H4 (cell line): ENCODE data around the gene SYNE1. TPM values are rescaled to one million over a fixed set of nuclear protein-coding genes. Genes with fewer than 3 reads are reported as not detected.
"Not testable (repeated sequence)": the region's sequence is repeated elsewhere in the genome, so short reads cannot be mapped to it uniquely, and the experiment has no call there.

Experiments used
- DNase-seq: peaks from one replicate; pipeline ENCODE4 v3.0.0-alpha.2; 2015; ENCODE audit warnings: low spot score
- total RNA-seq: library from RNA; depleted of rRNA; stranded (reverse); fragments of >200 nt; shearing (Covaris generic); gene quantifications from 2 replicates; pipeline ENCODE4 v1.2.3, GENCODE V29; 2014

The SYNE1 gene
- total RNA-seq, 1 experiment from 2014 or later = 14.3 TPM

DNA sequence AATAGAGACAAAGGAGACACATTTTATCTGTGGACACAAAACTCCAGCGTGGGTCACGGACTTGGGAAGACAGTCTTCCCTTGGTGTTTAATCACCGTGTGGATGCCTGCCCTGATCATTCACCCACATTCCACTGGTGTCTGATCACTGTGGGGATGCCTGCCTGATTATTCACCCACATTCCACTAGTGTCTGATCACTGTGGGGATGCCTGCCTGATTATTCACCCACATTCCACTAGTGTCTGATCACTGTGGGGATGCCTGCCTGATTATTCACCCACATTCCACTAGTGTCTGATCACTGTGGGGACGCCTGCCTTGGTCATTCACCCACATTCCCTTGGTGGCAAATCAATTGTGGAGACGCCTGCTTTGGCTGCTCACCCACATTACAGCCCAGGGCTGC is 146.2 kb downstream of the SYNE1 start:
- DNase-seq = not testable (repeated sequence)

- no peak for DNase-seq
Observed at GRCh38 chr6:152484806-152485205, 152.4 kb downstream of the SYNE1 start.

DNA sequence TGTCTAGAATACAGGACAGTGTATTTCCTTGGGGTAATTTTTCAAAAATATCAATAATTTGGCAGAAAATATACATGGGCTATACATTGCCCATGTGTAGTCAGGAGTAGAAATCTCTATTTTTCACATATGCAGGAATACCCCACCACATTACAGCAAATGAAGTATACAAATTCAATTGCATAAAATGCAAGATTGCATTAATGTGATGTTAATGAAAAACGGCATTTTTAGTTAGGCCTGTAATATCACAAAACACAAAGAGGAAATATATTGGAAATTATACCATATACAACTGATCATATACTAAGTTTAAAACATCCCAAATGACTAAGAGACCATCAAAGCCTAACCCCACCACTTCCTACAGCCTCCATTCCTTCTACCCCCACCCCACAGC is 154.9 kb downstream of the SYNE1 start:
- DNase-seq = no peak

DNA sequence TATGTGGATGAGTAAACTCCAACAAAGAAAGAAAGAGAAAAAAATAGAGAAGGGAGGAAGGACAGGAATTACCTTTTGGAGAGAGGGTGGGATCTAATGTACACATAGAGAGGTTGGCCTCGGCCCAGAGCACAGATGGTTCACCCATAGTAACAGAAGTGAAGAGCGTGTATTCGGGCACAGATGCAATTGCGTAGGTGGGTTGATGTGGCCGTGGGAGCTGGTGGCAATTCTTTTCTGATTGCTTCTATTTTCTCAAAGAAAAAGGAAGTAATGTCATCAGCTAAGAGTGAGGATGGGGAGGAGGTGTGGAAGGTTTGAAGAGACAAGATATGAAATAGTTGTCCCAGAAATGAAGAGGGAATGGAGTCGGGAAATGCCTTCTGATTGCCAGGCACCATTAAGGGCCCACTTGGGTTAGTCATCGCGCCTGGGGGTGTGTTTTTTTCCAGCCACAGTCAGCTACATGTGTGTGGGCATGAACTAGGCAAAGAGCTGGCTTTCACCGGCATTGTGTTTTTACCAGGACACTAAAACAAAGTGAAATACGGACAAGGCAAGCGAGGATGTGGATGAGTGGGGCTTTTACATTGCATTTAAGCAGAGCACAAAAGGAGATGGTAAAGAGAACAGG is 158.7 kb downstream of the SYNE1 start:
- DNase-seq = no peak

DNA sequence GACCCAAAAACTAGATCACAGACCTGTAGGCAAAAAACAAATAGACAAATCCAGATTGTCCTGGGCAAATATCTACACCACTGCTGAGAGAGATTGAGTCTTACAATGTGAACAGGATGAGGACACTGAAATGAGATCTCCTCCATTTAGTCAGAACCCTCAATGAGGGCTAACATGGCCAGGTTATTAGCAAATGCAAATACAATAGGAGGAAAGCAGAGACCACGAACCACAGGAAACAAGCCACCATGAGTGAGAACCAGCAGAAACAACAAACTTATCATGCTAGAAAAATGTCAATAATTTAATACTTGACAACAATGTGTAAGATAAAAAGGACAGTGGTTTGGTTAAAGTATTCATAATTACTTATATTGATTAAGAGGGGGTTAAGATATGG is 162.8 kb downstream of the SYNE1 start:
- no peak for DNase-seq

GRCh38 chr6:152472325-152472724 is 164.8 kb downstream of the SYNE1 start:
- no peak for DNase-seq

GRCh38 chr6:152471456-152472265 is 165.5 kb downstream of the SYNE1 start:
- DNase-seq = no peak

- peak; percentile 6 for DNase-seq
Observed at GRCh38 chr6:152463164-152463563, 174.0 kb downstream of the SYNE1 start.

DNA sequence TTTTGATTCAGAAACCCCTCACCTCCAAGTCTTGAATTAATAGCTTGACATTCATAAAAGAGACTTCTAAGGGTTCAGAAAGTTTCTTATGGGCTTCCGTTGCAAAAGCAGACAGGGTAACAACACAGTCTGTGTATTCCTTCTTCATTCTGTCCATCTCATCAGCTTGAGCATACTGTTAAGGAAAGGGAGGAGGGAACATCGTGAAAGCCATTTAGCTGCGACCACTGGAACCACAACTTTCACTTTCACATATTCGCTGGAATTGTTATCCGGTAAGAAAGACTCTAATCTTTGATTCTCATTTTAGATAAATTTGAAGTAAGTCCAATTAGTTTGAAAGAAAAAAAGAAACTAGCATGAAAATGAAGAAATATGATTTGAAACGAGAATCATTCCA is 174.4 kb downstream of the SYNE1 start:
- DNase-seq = peak; percentile 45

GRCh38 chr6:152461556-152461955 is 175.6 kb downstream of the SYNE1 start:
- no peak for DNase-seq

- DNase-seq = no peak
Observed at GRCh38 chr6:152458648-152459644, 178.2 kb downstream of the SYNE1 start.

- DNase-seq = no peak
Observed at GRCh38 chr6:152457949-152458624, 179.1 kb downstream of the SYNE1 start.

DNA sequence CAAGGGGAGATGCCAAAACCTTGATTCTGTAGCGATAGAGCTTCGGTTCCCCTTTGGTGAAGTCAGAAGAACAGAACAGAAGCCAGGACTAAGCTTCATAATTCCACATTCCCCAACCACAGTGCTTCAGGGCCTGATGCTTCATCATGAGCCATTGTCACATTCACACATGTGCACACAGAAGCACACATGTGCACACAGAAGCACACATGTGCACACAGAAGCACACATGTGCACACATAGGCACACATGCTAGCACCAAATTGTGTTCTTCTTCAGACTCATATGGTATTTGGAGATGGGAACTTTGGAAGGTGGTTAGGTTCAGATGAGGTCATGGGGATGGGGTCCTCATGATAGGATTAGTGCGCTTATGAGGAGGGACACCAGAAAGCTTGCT is 183.2 kb downstream of the SYNE1 start:
- DNase-seq = no peak

GRCh38 chr6:152453421-152453820 is 183.7 kb downstream of the SYNE1 start:
- no peak for DNase-seq

DNA sequence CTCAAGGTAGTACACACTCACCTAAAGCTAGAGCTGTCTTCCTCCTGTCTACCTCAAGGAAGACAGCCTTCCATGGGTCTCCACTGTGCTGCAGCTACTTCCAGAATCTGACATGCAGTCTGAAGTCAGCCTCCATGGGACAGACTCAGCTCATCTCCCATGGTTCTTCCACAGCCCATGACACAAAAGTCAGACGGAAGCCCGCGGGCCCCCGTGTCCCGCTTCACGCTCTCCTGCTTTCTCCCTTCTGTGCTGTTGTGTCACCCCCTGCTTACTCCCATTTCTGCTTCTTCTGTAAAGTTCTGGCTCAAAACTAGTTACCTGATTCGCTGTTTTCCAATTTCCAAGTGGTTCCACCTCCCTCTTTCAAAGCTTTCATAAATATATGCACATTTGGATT is 184.5 kb downstream of the SYNE1 start:
- no peak for DNase-seq

DNA sequence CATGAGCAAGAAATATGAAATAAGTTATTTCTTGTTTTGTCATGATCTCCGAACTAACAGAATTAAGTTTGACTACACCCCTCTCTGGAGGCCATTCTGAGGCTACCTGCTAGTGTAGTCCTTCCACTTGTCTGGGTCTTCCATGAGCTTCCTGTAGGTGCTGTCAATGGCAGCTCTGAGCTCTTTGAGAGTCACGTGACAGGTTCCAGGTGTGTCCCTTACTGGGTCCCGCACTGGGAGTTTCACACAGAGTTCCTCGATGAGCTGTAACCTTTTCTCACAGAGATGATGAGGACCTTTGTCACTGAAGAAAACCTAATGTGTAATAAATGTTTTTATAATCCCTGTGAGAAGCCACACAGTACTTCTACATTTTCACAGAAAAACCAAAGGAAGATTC is 186.6 kb downstream of the SYNE1 start:
- no peak for DNase-seq

- DNase-seq = no peak
Observed at GRCh38 chr6:152441902-152442301, 195.3 kb downstream of the SYNE1 start.

DNA sequence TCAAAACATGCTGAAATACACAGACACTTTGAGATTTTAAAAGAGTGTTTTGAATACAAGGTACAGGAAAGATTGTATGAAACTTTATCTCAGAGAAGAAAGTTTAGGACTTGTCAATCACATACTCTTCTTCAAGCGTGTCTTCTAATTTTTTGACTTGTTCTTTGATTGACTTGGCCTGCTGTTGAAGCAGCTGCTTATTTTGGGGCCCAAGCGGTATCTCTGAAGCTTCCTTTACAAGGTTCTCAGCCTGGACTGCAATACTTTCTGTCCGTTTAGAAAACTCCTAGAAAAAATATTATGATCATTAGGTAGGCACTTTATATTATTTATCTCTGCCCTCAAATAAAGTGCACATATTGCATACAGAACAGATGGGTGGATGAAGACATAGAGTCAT is 201.3 kb downstream of the SYNE1 start:
- DNase-seq = no peak

GRCh38 chr6:152432758-152433157 is 204.4 kb downstream of the SYNE1 start:
- no peak for DNase-seq

DNA sequence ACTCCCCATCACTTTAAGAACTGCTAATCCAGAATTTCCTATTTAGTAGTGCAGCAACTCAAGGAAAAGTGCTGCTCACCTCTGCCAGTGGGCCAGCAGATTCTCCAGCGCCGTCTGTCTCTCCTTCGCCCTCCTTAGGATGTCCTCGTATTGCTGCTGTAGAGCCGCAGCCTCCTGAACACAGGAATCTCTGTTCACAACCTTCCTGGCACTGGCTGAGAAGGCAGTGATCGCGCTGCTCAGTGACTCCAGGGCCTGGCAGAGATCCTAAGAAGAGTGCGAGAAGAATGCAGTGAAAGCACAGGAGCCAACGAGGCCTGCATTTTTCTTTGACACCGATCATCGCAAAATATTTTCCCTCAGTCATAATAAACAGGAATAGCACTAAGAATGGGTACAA is 209.0 kb downstream of the SYNE1 start:
- DNase-seq = no peak

DNA sequence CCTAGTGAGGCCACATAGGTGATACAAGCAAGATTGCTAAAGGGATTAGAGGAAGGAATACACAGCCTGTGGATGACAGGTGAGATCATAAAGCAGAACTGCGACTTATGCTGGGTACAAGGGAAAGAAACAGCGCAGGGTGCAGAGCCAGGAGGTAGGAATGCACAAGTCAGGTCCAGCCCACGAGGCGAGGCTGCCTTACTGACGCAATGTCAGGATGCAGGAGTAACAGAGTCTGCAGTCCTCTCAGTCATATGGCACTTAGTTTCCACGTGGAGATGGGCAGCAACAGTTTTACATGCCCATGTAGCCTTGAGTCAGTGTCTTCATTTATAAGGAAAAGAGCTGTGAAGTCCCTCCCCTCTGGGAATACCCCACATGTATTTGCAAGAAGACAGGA is 210.9 kb downstream of the SYNE1 start:
- DNase-seq = no peak
